ENCODE measurements around the gene SLC35F3. TPM values are rescaled to one million over a fixed set of nuclear protein-coding genes. Genes with fewer than 3 reads are reported as not detected.

SLC35F3 gene
- total RNA-seq, 1 experiment from 2014 or later = 0.94 TPM

DNA sequence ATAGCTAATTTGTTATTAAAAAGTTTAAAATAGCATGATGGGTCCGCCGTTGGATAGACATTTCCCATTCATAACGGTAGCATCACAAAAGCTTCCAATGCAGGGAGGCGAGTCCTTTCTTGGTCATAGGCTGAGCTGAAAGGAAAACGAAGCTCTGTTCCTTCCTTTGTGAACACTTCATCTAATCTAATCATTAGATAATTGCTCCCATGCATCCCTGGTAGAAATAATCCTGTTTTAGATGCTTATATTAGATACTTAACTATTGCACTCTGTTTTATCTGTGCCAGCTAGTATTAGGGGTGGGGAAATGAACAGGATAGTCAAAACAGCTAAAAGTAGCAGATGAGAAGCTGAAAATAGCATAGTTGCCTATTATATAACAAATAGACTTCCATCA, 215.0 kb downstream of the SLC35F3 start:
- Mint-ChIP-seq H3K9me3 (peaks cover 12% of the 10 kb centered on the region), H3K36me3 (no peaks in the 10 kb centered on the region), H3K4me3 (no peak overlapping the region), H3K4me1 (peaks cover 5% of the 10 kb centered on the region; the same call in 1 of the 2 replicates), H3K27me3 (ENCODE audit: low read depth) (no peaks in the 10 kb centered on the region; the same call in 1 of the 2 replicates), H3K27ac (no peak overlapping the region)
- TF ChIP-seq GRHL2 (CRISPR knock-in tag; IDR thresholded peaks at IDR 0.05; ENCODE audit: insufficient replicate concordance, severe bottlenecking) = no peak
- no peak for TF ChIP-seq ZNF671 (CRISPR knock-in tag; IDR thresholded peaks at IDR 0.05)
- TF ChIP-seq ZNF121 (CRISPR knock-in tag; IDR thresholded peaks at IDR 0.05) = no peak
- CTCF ChIA-PET = interaction anchor here (1.0 to 1.5 kb wide), 4 partner anchors 8 to 207 kb away, joined by 3 to 4 read pairs (median 4); no protein-coding TSS in a partner anchor
- DNase-seq (ENCODE audit: low spot score) = no peak
- POLR2A ChIA-PET = no interaction called here
- ATAC-seq = no peak

DNA sequence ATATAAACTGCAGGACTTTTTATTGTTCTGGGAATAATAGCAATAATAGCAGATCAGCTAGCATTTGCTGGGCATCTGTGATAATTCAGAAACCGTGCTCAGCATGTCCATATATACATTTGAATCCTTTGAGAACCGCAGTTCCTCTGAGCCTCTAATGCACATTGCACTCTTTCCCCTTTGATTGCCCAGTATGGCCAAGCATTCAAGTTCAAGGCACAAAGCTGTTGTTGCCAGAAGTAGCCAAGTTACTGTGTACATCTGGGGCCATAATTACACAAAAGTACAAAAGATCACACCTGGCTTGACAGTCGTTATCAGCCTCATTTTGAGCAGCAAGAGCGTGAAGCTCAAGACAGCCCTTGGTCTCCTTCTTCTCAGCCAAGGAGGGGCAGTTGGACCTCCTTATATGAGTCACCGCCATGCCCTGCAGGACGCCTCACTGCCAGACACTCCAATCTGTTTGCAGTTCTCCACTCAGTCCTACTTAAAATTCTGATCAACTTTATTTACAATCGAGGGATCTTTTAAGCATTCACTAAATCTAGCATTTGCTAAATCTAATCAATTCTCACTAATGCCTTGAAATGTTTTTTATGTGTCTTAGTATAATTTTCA, 216.0 kb downstream of the SLC35F3 start:
- ATAC-seq = no peak
- ChIA-PET CTCF (interaction anchor here (1.1 to 1.5 kb wide), 3 partner anchors 69 to 206 kb away, joined by 4 to 5 read pairs (median 5); no protein-coding TSS in a partner anchor), POLR2A (no interaction called here)
- DNase-seq (ENCODE audit: low spot score) = no peak
- Mint-ChIP-seq H3K36me3 (no peaks in the 10 kb centered on the region), H3K27ac (no peak overlapping the region), H3K4me3 (no peak overlapping the region), H3K27me3 (ENCODE audit: low read depth) (peaks cover 6% of the 10 kb centered on the region), H3K4me1 (peaks cover 3% of the 10 kb centered on the region), H3K9me3 (peaks cover 12% of the 10 kb centered on the region)
- TF ChIP-seq, protein P1, sequence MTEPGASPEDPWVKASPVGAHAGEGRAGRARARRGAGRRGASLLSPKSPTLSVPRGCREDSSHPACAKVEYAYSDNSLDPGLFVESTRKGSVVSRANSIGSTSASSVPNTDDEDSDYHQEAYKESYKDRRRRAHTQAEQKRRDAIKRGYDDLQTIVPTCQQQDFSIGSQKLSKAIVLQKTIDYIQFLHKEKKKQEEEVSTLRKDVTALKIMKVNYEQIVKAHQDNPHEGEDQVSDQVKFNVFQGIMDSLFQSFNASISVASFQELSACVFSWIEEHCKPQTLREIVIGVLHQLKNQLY (CRISPR knock-in tag; IDR thresholded peaks at IDR 0.05) = no peak
- TF ChIP-seq NR3C1 (CRISPR knock-in tag; conservative IDR thresholded peaks at IDR 0.05; ENCODE audit: low read depth) = no peak
- TF ChIP-seq, protein P2, sequence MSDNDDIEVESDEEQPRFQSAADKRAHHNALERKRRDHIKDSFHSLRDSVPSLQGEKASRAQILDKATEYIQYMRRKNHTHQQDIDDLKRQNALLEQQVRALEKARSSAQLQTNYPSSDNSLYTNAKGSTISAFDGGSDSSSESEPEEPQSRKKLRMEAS (CRISPR knock-in tag; IDR thresholded peaks at IDR 0.05) = no peak
- no peak for TF ChIP-seq SMAD4 (CRISPR knock-in tag; IDR thresholded peaks at IDR 0.05)
- TF ChIP-seq JUN (CRISPR knock-in tag; IDR thresholded peaks at IDR 0.05) = no peak
- no peak for TF ChIP-seq NFATC4 (CRISPR knock-in tag; IDR thresholded peaks at IDR 0.05)
- TF ChIP-seq ZNF232 (CRISPR knock-in tag; IDR thresholded peaks at IDR 0.05) = no peak
- TF ChIP-seq, protein P3, sequence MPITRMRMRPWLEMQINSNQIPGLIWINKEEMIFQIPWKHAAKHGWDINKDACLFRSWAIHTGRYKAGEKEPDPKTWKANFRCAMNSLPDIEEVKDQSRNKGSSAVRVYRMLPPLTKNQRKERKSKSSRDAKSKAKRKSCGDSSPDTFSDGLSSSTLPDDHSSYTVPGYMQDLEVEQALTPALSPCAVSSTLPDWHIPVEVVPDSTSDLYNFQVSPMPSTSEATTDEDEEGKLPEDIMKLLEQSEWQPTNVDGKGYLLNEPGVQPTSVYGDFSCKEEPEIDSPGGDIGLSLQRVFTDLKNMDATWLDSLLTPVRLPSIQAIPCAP (CRISPR knock-in tag; IDR thresholded peaks at IDR 0.05) = no peak
- TF ChIP-seq, protein P4, sequence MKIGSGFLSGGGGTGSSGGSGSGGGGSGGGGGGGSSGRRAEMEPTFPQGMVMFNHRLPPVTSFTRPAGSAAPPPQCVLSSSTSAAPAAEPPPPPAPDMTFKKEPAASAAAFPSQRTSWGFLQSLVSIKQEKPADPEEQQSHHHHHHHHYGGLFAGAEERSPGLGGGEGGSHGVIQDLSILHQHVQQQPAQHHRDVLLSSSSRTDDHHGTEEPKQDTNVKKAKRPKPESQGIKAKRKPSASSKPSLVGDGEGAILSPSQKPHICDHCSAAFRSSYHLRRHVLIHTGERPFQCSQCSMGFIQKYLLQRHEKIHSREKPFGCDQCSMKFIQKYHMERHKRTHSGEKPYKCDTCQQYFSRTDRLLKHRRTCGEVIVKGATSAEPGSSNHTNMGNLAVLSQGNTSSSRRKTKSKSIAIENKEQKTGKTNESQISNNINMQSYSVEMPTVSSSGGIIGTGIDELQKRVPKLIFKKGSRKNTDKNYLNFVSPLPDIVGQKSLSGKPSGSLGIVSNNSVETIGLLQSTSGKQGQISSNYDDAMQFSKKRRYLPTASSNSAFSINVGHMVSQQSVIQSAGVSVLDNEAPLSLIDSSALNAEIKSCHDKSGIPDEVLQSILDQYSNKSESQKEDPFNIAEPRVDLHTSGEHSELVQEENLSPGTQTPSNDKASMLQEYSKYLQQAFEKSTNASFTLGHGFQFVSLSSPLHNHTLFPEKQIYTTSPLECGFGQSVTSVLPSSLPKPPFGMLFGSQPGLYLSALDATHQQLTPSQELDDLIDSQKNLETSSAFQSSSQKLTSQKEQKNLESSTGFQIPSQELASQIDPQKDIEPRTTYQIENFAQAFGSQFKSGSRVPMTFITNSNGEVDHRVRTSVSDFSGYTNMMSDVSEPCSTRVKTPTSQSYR (CRISPR knock-in tag; IDR thresholded peaks at IDR 0.05) = no peak
- TF ChIP-seq, protein P5, sequence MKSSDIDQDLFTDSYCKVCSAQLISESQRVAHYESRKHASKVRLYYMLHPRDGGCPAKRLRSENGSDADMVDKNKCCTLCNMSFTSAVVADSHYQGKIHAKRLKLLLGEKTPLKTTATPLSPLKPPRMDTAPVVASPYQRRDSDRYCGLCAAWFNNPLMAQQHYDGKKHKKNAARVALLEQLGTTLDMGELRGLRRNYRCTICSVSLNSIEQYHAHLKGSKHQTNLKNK (CRISPR knock-in tag; IDR thresholded peaks at IDR 0.05) = no peak
- no peak for TF ChIP-seq ZNF396 (CRISPR knock-in tag; IDR thresholded peaks at IDR 0.05; ENCODE audit: borderline replicate concordance)
- TF ChIP-seq, protein P6, sequence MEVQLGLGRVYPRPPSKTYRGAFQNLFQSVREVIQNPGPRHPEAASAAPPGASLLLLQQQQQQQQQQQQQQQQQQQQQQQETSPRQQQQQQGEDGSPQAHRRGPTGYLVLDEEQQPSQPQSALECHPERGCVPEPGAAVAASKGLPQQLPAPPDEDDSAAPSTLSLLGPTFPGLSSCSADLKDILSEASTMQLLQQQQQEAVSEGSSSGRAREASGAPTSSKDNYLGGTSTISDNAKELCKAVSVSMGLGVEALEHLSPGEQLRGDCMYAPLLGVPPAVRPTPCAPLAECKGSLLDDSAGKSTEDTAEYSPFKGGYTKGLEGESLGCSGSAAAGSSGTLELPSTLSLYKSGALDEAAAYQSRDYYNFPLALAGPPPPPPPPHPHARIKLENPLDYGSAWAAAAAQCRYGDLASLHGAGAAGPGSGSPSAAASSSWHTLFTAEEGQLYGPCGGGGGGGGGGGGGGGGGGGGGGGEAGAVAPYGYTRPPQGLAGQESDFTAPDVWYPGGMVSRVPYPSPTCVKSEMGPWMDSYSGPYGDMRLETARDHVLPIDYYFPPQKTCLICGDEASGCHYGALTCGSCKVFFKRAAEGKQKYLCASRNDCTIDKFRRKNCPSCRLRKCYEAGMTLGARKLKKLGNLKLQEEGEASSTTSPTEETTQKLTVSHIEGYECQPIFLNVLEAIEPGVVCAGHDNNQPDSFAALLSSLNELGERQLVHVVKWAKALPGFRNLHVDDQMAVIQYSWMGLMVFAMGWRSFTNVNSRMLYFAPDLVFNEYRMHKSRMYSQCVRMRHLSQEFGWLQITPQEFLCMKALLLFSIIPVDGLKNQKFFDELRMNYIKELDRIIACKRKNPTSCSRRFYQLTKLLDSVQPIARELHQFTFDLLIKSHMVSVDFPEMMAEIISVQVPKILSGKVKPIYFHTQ (CRISPR knock-in tag; IDR thresholded peaks at IDR 0.05) = no peak
- TF ChIP-seq ESRRA (CRISPR knock-in tag; IDR thresholded peaks at IDR 0.05; ENCODE audit: borderline replicate concordance) = no peak
- no peak for TF ChIP-seq RELA (CRISPR knock-in tag; IDR thresholded peaks at IDR 0.05; ENCODE audit: borderline replicate concordance)
- TF ChIP-seq, protein P7, sequence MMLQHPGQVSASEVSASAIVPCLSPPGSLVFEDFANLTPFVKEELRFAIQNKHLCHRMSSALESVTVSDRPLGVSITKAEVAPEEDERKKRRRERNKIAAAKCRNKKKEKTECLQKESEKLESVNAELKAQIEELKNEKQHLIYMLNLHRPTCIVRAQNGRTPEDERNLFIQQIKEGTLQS (CRISPR knock-in tag; conservative IDR thresholded peaks at IDR 0.05) = no peak
- no peak for TF ChIP-seq ZNF317 (CRISPR knock-in tag; IDR thresholded peaks at IDR 0.05; ENCODE audit: borderline replicate concordance, low read depth)
- TF ChIP-seq, protein P8, sequence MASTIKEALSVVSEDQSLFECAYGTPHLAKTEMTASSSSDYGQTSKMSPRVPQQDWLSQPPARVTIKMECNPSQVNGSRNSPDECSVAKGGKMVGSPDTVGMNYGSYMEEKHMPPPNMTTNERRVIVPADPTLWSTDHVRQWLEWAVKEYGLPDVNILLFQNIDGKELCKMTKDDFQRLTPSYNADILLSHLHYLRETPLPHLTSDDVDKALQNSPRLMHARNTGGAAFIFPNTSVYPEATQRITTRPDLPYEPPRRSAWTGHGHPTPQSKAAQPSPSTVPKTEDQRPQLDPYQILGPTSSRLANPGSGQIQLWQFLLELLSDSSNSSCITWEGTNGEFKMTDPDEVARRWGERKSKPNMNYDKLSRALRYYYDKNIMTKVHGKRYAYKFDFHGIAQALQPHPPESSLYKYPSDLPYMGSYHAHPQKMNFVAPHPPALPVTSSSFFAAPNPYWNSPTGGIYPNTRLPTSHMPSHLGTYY (CRISPR knock-in tag; IDR thresholded peaks at IDR 0.05) = no peak
- no peak for TF ChIP-seq HMGA2 (CRISPR knock-in tag; IDR thresholded peaks at IDR 0.05)
